ENCODE results near the gene NTSR2.

DNA sequence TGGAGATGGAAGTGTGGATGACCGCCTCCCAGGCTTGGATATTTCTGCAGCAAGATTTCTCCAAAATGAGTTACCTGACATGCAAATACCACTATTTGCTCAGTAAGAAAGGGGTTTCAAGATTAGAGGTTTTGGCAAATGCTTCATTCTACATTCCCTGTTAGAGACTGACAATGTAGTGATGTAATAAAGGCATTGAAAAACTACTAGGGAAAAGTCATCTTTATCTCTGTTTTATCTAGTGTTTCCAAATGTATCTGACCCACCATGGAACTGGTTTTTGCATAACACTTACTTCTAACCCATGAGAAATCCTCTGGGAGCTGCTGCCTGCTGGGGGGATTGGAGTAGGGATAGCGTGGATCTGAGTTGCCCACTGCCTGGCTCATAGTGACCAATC lies 33.0 kb upstream of the NTSR2 start:
- no peak for TF ChIP-seq POLR2A (IDR thresholded peaks at IDR 0.05)
- TF ChIP-seq, protein P1, sequence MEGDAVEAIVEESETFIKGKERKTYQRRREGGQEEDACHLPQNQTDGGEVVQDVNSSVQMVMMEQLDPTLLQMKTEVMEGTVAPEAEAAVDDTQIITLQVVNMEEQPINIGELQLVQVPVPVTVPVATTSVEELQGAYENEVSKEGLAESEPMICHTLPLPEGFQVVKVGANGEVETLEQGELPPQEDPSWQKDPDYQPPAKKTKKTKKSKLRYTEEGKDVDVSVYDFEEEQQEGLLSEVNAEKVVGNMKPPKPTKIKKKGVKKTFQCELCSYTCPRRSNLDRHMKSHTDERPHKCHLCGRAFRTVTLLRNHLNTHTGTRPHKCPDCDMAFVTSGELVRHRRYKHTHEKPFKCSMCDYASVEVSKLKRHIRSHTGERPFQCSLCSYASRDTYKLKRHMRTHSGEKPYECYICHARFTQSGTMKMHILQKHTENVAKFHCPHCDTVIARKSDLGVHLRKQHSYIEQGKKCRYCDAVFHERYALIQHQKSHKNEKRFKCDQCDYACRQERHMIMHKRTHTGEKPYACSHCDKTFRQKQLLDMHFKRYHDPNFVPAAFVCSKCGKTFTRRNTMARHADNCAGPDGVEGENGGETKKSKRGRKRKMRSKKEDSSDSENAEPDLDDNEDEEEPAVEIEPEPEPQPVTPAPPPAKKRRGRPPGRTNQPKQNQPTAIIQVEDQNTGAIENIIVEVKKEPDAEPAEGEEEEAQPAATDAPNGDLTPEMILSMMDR (IDR thresholded peaks at IDR 0.05): no peak

All from ovary (tissue), 3 donors.